ENCODE measurements around the gene LRMDA.

GRCh38 chr10:75827587-75828021 lies 396.2 kb downstream of the LRMDA start:
- TF ChIP-seq CTCF (IDR thresholded peaks at IDR 0.05) = no peak
- no peak for TF ChIP-seq POLR2A (IDR thresholded peaks at IDR 0.05)
